A673 (cell line): ENCODE measurements around the gene TRIM27. TPM values are rescaled to one million over a fixed set of nuclear protein-coding genes. Genes with fewer than 3 reads are reported as not detected.

ENCODE experiments used
- BruUV-seq: library from RNA; stranded (reverse); fragments of 400-500 nt; replicated peaks from 2 replicates; lab custom pipeline; 2021; lab: Mats Ljungman, UMichigan
- CTCF ChIA-PET: fragments of 300-600 bp; sonication (Branson Sonifier 250); formaldehyde crosslinking; loops from one replicate; lab custom pipeline; 2022; ENCODE audit warnings: antibody characterized with exemption; lab: Charles Lee
- POLR2A ChIA-PET: fragments of 300-600 bp; sonication (Branson Sonifier 250); formaldehyde crosslinking; loops from one replicate; lab custom pipeline; 2022; ENCODE audit warnings: antibody characterized with exemption; ENCODE audit not compliant: low non-redundant PET; lab: Charles Lee
- DNase-seq: peaks from one replicate; pipeline ENCODE4 v3.0.0-alpha.2; 2015; ENCODE audit warnings: low spot score
- H3K27ac ChIP-seq: fragments of 200-600 bp; sonication (generic); 2 replicates; pipeline ENCODE4 v1.5.1; 2016; ENCODE audit warnings: mixed run types, low read depth, mild to moderate bottlenecking, mixed read lengths, antibody characterized with exemption, low read length; ENCODE audit not compliant: poor library complexity, severe bottlenecking
- H3K27me3 ChIP-seq: fragments of 200-600 bp; sonication (generic); replicated peaks from 2 replicates; pipeline ENCODE4 v1.6.1; 2017; ENCODE audit warnings: mixed run types, low read depth, mild to moderate bottlenecking, mixed read lengths, antibody characterized with exemption, low read length; ENCODE audit not compliant: insufficient read depth, poor library complexity
- H3K36me3 ChIP-seq: fragments of 200-600 bp; sonication (generic); 2 replicates; pipeline ENCODE4 v1.6.1; 2016; ENCODE audit warnings: mixed run types, mild to moderate bottlenecking, mixed read lengths, antibody characterized with exemption, low read length; ENCODE audit not compliant: insufficient read depth, poor library complexity, severe bottlenecking
- H3K4me1 ChIP-seq: fragments of 200-600 bp; sonication (generic); 2 replicates; pipeline ENCODE4 v1.6.1; 2017; ENCODE audit warnings: mixed run types, mild to moderate bottlenecking, mixed read lengths, antibody characterized with exemption, low read length; ENCODE audit not compliant: insufficient read depth, poor library complexity, severe bottlenecking
- H3K4me3 ChIP-seq: fragments of 200-600 bp; sonication (generic); 2 replicates; pipeline ENCODE4 v1.5.1; 2016; ENCODE audit warnings: low read depth, mixed run types, mild to moderate bottlenecking, mixed read lengths, low read length; ENCODE audit not compliant: poor library complexity, severe bottlenecking
- H3K9me3 ChIP-seq: fragments of 200-600 bp; sonication (generic); 2 replicates; pipeline ENCODE4 v1.6.1; 2016; ENCODE audit warnings: mixed run types, low read depth, mild to moderate bottlenecking, mixed read lengths, antibody characterized with exemption, low read length; ENCODE audit not compliant: poor library complexity, severe bottlenecking
- CTCF ChIP-seq: fragments of 300-800, 200-600 bp; sonication (generic); conservative IDR thresholded peaks from 2 replicates; pipeline ENCODE4 v1.5.1; 2017; ENCODE audit warnings: low read depth, mild to moderate bottlenecking, antibody characterized with exemption, low read length, moderate library complexity, mixed read lengths
- EZH2 ChIP-seq: fragments of 200-600 bp; sonication (generic); IDR thresholded peaks from 2 replicates; pipeline ENCODE4 v1.6.1; 2017; ENCODE audit warnings: borderline replicate concordance, low read depth, mild to moderate bottlenecking, mixed read lengths, antibody characterized with exemption, low read length; ENCODE audit not compliant: poor library complexity, severe bottlenecking
- intact Hi-C: fragments of 100-400 bp; cut with micrococcal nuclease; formaldehyde crosslinking; loops from one replicate; pipeline ENCODE4 v1.10.0; 2022; ENCODE audit not compliant: unreplicated experiment
- total RNA-seq: library from RNA; stranded (reverse); gene quantifications from 2 replicates; pipeline ENCODE4 v1.2.3, GENCODE V29; 2021

Gene TRIM27
- total RNA-seq, 1 experiment from 2014 or later, result 81.1 TPM

- H3K27ac ChIP-seq, result no peak overlapping the region
- TF ChIP-seq EZH2 (no peak), CTCF (no peak)
- ChIA-PET CTCF (no interaction called here), POLR2A (interaction anchor here (0.7 kb wide), 1 partner anchor 42 kb away, joined by 5 read pairs; no protein-coding TSS in a partner anchor)
- BruUV-seq, result no TSS peak
- H3K36me3 ChIP-seq, result no peaks in the 10 kb centered on the region
- H3K9me3 ChIP-seq, result no peaks in the 10 kb centered on the region
- DNase-seq, result no peak
- H3K4me1 ChIP-seq, result peaks cover 8% of the 10 kb centered on the region
- H3K27me3 ChIP-seq, result no peaks in the 10 kb centered on the region
- intact Hi-C loops, result loop anchor here (5.0 to 10.0 kb wide), 2 partner anchors 136 to 198 kb away; no protein-coding TSS in a partner anchor
- H3K4me3 ChIP-seq, result peak overlapping the region; percentile 66
Observed at GRCh38 chr6:28943223-28943556, 19.4 kb upstream of the TRIM27 start.

GRCh38 chr6:28941684-28942448 lies 18.1 kb upstream of the TRIM27 start:
- peak; percentile 40 for DNase-seq
- peaks cover 8% of the 10 kb centered on the region for H3K4me1 ChIP-seq
- peak overlapping the region; percentile 58 for H3K27ac ChIP-seq
- CTCF ChIA-PET, result interaction anchor here (0.5 kb wide), 1 partner anchor 605 kb away, joined by 3 read pairs; no protein-coding TSS in a partner anchor
- POLR2A ChIA-PET, result interaction anchor here (0.6 kb wide), 1 partner anchor 780 kb away, joined by 3 read pairs; no protein-coding TSS in a partner anchor
- no peaks in the 10 kb centered on the region for H3K27me3 ChIP-seq
- H3K9me3 ChIP-seq, result no peaks in the 10 kb centered on the region
- peak overlapping the region; percentile 65 for H3K4me3 ChIP-seq
- intact Hi-C loops, result loop anchor here (1.0 to 10.0 kb wide), 5 partner anchors 39 to 197 kb away; no protein-coding TSS in a partner anchor
- BruUV-seq, result no TSS peak
- no peaks in the 10 kb centered on the region for H3K36me3 ChIP-seq
- TF ChIP-seq CTCF (no peak), EZH2 (no peak)

GRCh38 chr6:28940858-28941683 lies 17.3 kb upstream of the TRIM27 start:
- Histone ChIP-seq H3K27ac (peak overlapping the region; percentile 58), H3K4me1 (peaks cover 8% of the 10 kb centered on the region), H3K9me3 (no peaks in the 10 kb centered on the region), H3K27me3 (no peaks in the 10 kb centered on the region), H3K4me3 (peak overlapping the region; percentile 65), H3K36me3 (no peaks in the 10 kb centered on the region)
- no peak for TF ChIP-seq CTCF
- no peak for TF ChIP-seq EZH2
- CTCF ChIA-PET, result interaction anchor here (0.5 kb wide), 1 partner anchor 606 kb away, joined by 3 read pairs; no protein-coding TSS in a partner anchor
- POLR2A ChIA-PET, result interaction anchor here (0.5 kb wide), 1 partner anchor 477 kb away, joined by 10 read pairs; no protein-coding TSS in a partner anchor
- intact Hi-C loops, result loop anchor here (1.0 to 10.0 kb wide), 5 partner anchors 40 to 196 kb away; no protein-coding TSS in a partner anchor
- peak; percentile 93 for DNase-seq
- no TSS peak for BruUV-seq
